Activated CD8-positive, alpha-beta memory T cell treated with anti-CD3 and anti-CD28 coated beads, Interleukin-2, amount 50 U/mL, for 1 hour (primary cell): ENCODE measurements around the gene NHSL2.
"Not testable (repeated sequence)": the region's sequence is repeated elsewhere in the genome, so short reads cannot be mapped to it uniquely, and the experiment has no call there.

Experiments used
- DNase-seq: peaks from one replicate; pipeline ENCODE4 v3.0.0-alpha.2; 2020; ENCODE audit errors: extremely low read depth

NHSL2 gene

GRCh38 chrX:71910643-71910985 lies at the start of gene NHSL2:
TSS of gene NHSL2 (plus strand) at chrX:71910845.
- no peak for DNase-seq

GRCh38 chrX:71867680-71868079 lies 43.0 kb upstream of the NHSL2 start:
- DNase-seq: no peak

GRCh38 chrX:71869566-71869965 lies 41.1 kb upstream of the NHSL2 start:
- DNase-seq: not testable (repeated sequence)

- no peak for DNase-seq
Measured at GRCh38 chrX:71870208-71871098, 40.2 kb upstream of the NHSL2 start.

GRCh38 chrX:71871367-71871766 lies 39.3 kb upstream of the NHSL2 start:
- DNase-seq: no peak

GRCh38 chrX:71872542-71873458 lies 37.8 kb upstream of the NHSL2 start:
- DNase-seq: no peak

GRCh38 chrX:71873459-71873833 lies 37.2 kb upstream of the NHSL2 start:
- no peak for DNase-seq

GRCh38 chrX:71876841-71877240 lies 33.8 kb upstream of the NHSL2 start:
- not testable (repeated sequence) for DNase-seq

- no peak for DNase-seq
Measured at GRCh38 chrX:71885099-71885498, 25.5 kb upstream of the NHSL2 start.

GRCh38 chrX:71895607-71896006 lies 15.0 kb upstream of the NHSL2 start:
- DNase-seq: no peak

GRCh38 chrX:71906144-71906543 lies 4.5 kb upstream of the NHSL2 start:
- DNase-seq: no peak

- no peak for DNase-seq
Measured at GRCh38 chrX:71908387-71908786, 2.3 kb upstream of the NHSL2 start.

GRCh38 chrX:71909956-71910355 lies 689 bp upstream of the NHSL2 start:
- no peak for DNase-seq

- no peak for DNase-seq
Measured at GRCh38 chrX:71910986-71911730, 513 bp downstream of the NHSL2 start.

GRCh38 chrX:71911731-71912050 lies 1.0 kb downstream of the NHSL2 start:
- DNase-seq: no peak

GRCh38 chrX:71912156-71912555 lies 1.5 kb downstream of the NHSL2 start:
- DNase-seq: no peak

- no peak for DNase-seq
Measured at GRCh38 chrX:71913156-71913950, 2.7 kb downstream of the NHSL2 start.

GRCh38 chrX:71917621-71918343 lies 7.1 kb downstream of the NHSL2 start:
- no peak for DNase-seq

- DNase-seq: no peak
Measured at GRCh38 chrX:71919431-71919830, 8.8 kb downstream of the NHSL2 start.

- no peak for DNase-seq
Measured at GRCh38 chrX:71919886-71920285, 9.2 kb downstream of the NHSL2 start.

GRCh38 chrX:71922686-71923085 lies 12.0 kb downstream of the NHSL2 start:
- DNase-seq: no peak
